ENCODE data around the gene KDM6A. TPM values are rescaled to one million over a fixed set of nuclear protein-coding genes. Genes with fewer than 3 reads are reported as not detected.

KDM6A gene
- total RNA-seq, 1 experiment from 2014 or later: 24.0 TPM

- no peak for TF ChIP-seq REST (IDR thresholded peaks at IDR 0.05; ENCODE audit: insufficient read depth in 1 of 2, low read depth in 2 of 2, low read length in 1 of 2)
- TF ChIP-seq CTCF (IDR thresholded peaks at IDR 0.05): no peak
- TF ChIP-seq POLR2AphosphoS5 (IDR thresholded peaks at IDR 0.05; ENCODE audit: low read depth, low read length): no peak
- TF ChIP-seq SIN3A (IDR thresholded peaks at IDR 0.05; ENCODE audit: borderline replicate concordance, insufficient read depth, low read depth, low read length): no peak
- no peak for TF ChIP-seq TCF7L2 (IDR thresholded peaks at IDR 0.05; ENCODE audit: low read depth, low read length)
- ChIA-PET POLR2A (no interaction called here), CTCF (no interaction called here)
- intact Hi-C loops (cut with micrococcal nuclease; ENCODE audit: unreplicated experiment): no loop called here
- ATAC-seq (no peak), DNase-seq (ENCODE audit: low read depth, low spot score) (no peak)
- no TSS peak for BruUV-seq (replicated peaks)
- no peak overlapping the region for H3K27ac ChIP-seq (ENCODE audit: low read length)
- in situ Hi-C loops (cut with HindIII; ENCODE audit: low pct_unique_long_range_greater_than_20kb, low sequenced_read_pairs): no loop called here
- H3K4me1 ChIP-seq (ENCODE audit: control insufficient read depth, insufficient read depth, low read length): no peaks in the 10 kb centered on the region
- H3K36me3 ChIP-seq (ENCODE audit: control insufficient read depth, insufficient read depth, low read length): no peaks in the 10 kb centered on the region
- no peak overlapping the region for H3K4me3 ChIP-seq (ENCODE audit: low read depth in 2 of 2, low read length in 2 of 2)
- no peaks in the 10 kb centered on the region for H3K9me3 ChIP-seq (ENCODE audit: control insufficient read depth, insufficient read depth, low read depth, low read length)
- no peaks in the 10 kb centered on the region for H3K27me3 ChIP-seq (ENCODE audit: control insufficient read depth, insufficient read depth, low read length)
Measured at GRCh38 chrX:45143455-45143854, 270.5 kb downstream of the KDM6A start.

- Histone ChIP-seq H3K27ac (ENCODE audit: low read length) (no peak overlapping the region), H3K27me3 (ENCODE audit: control insufficient read depth, insufficient read depth, low read length) (no peaks in the 10 kb centered on the region), H3K4me1 (ENCODE audit: control insufficient read depth, insufficient read depth, low read length) (no peaks in the 10 kb centered on the region), H3K9me3 (ENCODE audit: control insufficient read depth, insufficient read depth, low read depth, low read length) (no peaks in the 10 kb centered on the region), H3K4me3 (ENCODE audit: low read depth in 2 of 2, low read length in 2 of 2) (no peak overlapping the region), H3K36me3 (ENCODE audit: control insufficient read depth, insufficient read depth, low read length) (no peaks in the 10 kb centered on the region)
- intact Hi-C loops (cut with micrococcal nuclease; ENCODE audit: unreplicated experiment): no loop called here
- no TSS peak for BruUV-seq (replicated peaks)
- no peak for TF ChIP-seq REST (IDR thresholded peaks at IDR 0.05; ENCODE audit: insufficient read depth in 1 of 2, low read depth in 2 of 2, low read length in 1 of 2)
- no peak for TF ChIP-seq SIN3A (IDR thresholded peaks at IDR 0.05; ENCODE audit: borderline replicate concordance, insufficient read depth, low read depth, low read length)
- no peak for TF ChIP-seq CTCF (IDR thresholded peaks at IDR 0.05)
- no peak for TF ChIP-seq POLR2AphosphoS5 (IDR thresholded peaks at IDR 0.05; ENCODE audit: low read depth, low read length)
- no peak for TF ChIP-seq TCF7L2 (IDR thresholded peaks at IDR 0.05; ENCODE audit: low read depth, low read length)
- CTCF ChIA-PET: no interaction called here
- in situ Hi-C loops (cut with HindIII; ENCODE audit: low pct_unique_long_range_greater_than_20kb, low sequenced_read_pairs): no loop called here
- DNase-seq (ENCODE audit: low read depth, low spot score) (no peak), ATAC-seq (no peak)
- POLR2A ChIA-PET: no interaction called here
Measured at GRCh38 chrX:45145492-45146215, 272.7 kb downstream of the KDM6A start.
